HepG2 (cell line): ENCODE data around the gene RAPGEF2. TPM values are rescaled to one million over a fixed set of nuclear protein-coding genes. Genes with fewer than 3 reads are reported as not detected.

Experiments used
- ATAC-seq: fragments of 200-7000 bp; cut with Tn5 transposase; 3 replicates; pipeline ENCODE4 v1.9.1; 2020; ENCODE audit warnings: mild to moderate bottlenecking, moderate library complexity
- BruUV-seq: library from RNA; stranded (reverse); fragments of 400-500 nt; replicated peaks from 2 replicates; lab custom pipeline; 2021; lab: Mats Ljungman, UMichigan
- CTCF ChIA-PET: fragments of 300-600 bp; formaldehyde crosslinking; extraction: SDS; loops from one replicate; lab custom pipeline; 2021; ENCODE audit warnings: low total read pairs, inconsistent platforms, low intra/inter-chr PET ratio; lab: Yijun Ruan, JAX
- POLR2A ChIA-PET: fragments of 350-600 bp; sonication (Branson Sonifier 250); formaldehyde crosslinking; loops from one replicate; lab custom pipeline; 2020; ENCODE audit warnings: antibody characterized with exemption, inconsistent platforms; lab: Yijun Ruan, JAX
- DNase-seq: peaks from one replicate; pipeline ENCODE4 v3.0.0-alpha.2; 2015; ENCODE audit warnings: low spot score
- FAIRE-seq: peaks from 3 replicates; lab custom pipeline; 2011; peaks lifted over from hg19 to GRCh38; lab: Jason Lieb, UNC
- H2AFZ ChIP-seq: one replicate; pipeline ENCODE4 v1.6.1; 2011; ENCODE audit warnings: low read length, inconsistent platforms
- H3K27ac ChIP-seq: fragments of 300-600 bp; 3 replicates; pipeline ENCODE4 v1.8.0; 2011; ENCODE audit warnings: mixed run types, mild to moderate bottlenecking, mixed read lengths, low read length, inconsistent platforms; ENCODE audit not compliant: insufficient read depth; ENCODE audit errors: extremely low read length
- H3K27me3 ChIP-seq, 2 experiments: fragments of 200-600 bp in 1 of 2; 2 replicates in 1 of 2; 3 replicates in 1 of 2; pipeline versions ENCODE4 v1.6.0 to v1.8.0; 2011; ENCODE audit warnings: low read length in 2 of 2, mild to moderate bottlenecking in 2 of 2, moderate library complexity in 2 of 2, inconsistent platforms in 1 of 2; ENCODE audit not compliant: insufficient read depth in 2 of 2, control insufficient read depth in 1 of 2
- H3K36me3 ChIP-seq, 2 experiments: fragments of 200-600 bp in 1 of 2; replicated peaks in 1 of 2; 2 replicates in 1 of 2; 3 replicates in 1 of 2; pipeline versions ENCODE4 v1.5.1 to v1.8.0; 2011; ENCODE audit warnings: low read length in 2 of 2, inconsistent platforms in 1 of 2; ENCODE audit not compliant: insufficient read depth in 2 of 2, control insufficient read depth in 1 of 2
- H3K4me1 ChIP-seq: 2 replicates; pipeline ENCODE4 v1.5.1; 2012; ENCODE audit warnings: low read length, inconsistent platforms; ENCODE audit not compliant: insufficient read depth
- H3K4me2 ChIP-seq: 2 replicates; pipeline ENCODE4 v1.6.0; 2011; ENCODE audit warnings: low read depth, low read length, inconsistent platforms
- H3K4me3 ChIP-seq, 3 experiments: fragments of 200-600 bp in 1 of 3; sonication (generic), shearing (Covaris generic) in 1 of 3; replicated peaks in 1 of 3; 2 replicates each; pipeline ENCODE4 v1.5.1; 2011 to 2016; ENCODE audit warnings: low read length in 3 of 3, inconsistent platforms in 2 of 3, low read depth in 2 of 3, mild to moderate bottlenecking in 2 of 3, control low read depth in 1 of 3, mixed read lengths in 1 of 3; ENCODE audit not compliant: insufficient read depth in 1 of 3
- H3K79me2 ChIP-seq: one replicate; pipeline ENCODE4 v1.6.1; 2011; ENCODE audit warnings: low read length, inconsistent platforms; ENCODE audit not compliant: insufficient read depth
- H3K9ac ChIP-seq: 2 replicates; pipeline ENCODE4 v1.6.0; 2011; ENCODE audit warnings: mild to moderate bottlenecking, low read depth, low read length, inconsistent platforms; ENCODE audit not compliant: insufficient read depth
- H3K9me3 ChIP-seq: 2 replicates; pipeline ENCODE4 v1.5.1; 2012; ENCODE audit warnings: mild to moderate bottlenecking, low read length
- H4K20me1 ChIP-seq: 2 replicates; pipeline ENCODE4 v1.6.0; 2011; ENCODE audit warnings: inconsistent platforms, mild to moderate bottlenecking, low read length, moderate library complexity; ENCODE audit not compliant: insufficient read depth
- ATF7-NPFF ChIP-seq: sonication (generic); formaldehyde crosslinking; IDR thresholded peaks from 2 replicates; pipeline ENCODE4 v1.8.1; 2023; ENCODE audit warnings: mild to moderate bottlenecking, low read depth, missing genetic modification reagents, moderate library complexity
- FOXP4 ChIP-seq: sonication (generic); formaldehyde crosslinking; IDR thresholded peaks from 2 replicates; pipeline ENCODE4 v1.4.0; 2020; ENCODE audit warnings: missing genetic modification reagents
- MAZ ChIP-seq, 2 experiments: sonication (generic) in 1 of 2; formaldehyde crosslinking in 1 of 2; IDR thresholded peaks; 2 replicates each; pipeline versions ENCODE4 v1.5.0 to v1.6.1; 2012 to 2020; ENCODE audit warnings: low read depth in 2 of 2, mild to moderate bottlenecking in 2 of 2, borderline replicate concordance in 1 of 2, improper control_type of control experiment in 1 of 2, low read length in 1 of 2, missing genetic modification reagents in 1 of 2, moderate library complexity in 1 of 2
- MTA1 ChIP-seq: sonication (generic); formaldehyde crosslinking; IDR thresholded peaks from 2 replicates; pipeline ENCODE4 v1.4.0; 2020; ENCODE audit warnings: missing genetic modification reagents, mild to moderate bottlenecking, borderline replicate concordance
- ONECUT2 ChIP-seq: sonication (generic); formaldehyde crosslinking; IDR thresholded peaks from 2 replicates; pipeline ENCODE4 v1.4.0; 2020; ENCODE audit warnings: missing genetic modification reagents
- POLR2G ChIP-seq: fragments of 200-400 bp; formaldehyde crosslinking; IDR thresholded peaks from 2 replicates; pipeline ENCODE4 v1.6.1; 2018; ENCODE audit warnings: mild to moderate bottlenecking, low read depth, low read length, moderate library complexity
- RBAK ChIP-seq: sonication (generic); formaldehyde crosslinking; IDR thresholded peaks from 2 replicates; pipeline ENCODE4 v1.5.1; 2020; ENCODE audit warnings: mild to moderate bottlenecking, missing genetic modification reagents
- REL ChIP-seq: sonication (generic); formaldehyde crosslinking; conservative IDR thresholded peaks from 2 replicates; pipeline ENCODE4 v1.8.0; 2022; ENCODE audit warnings: mild to moderate bottlenecking, missing genetic modification reagents, moderate library complexity
- TSC22D2 ChIP-seq: sonication (generic); formaldehyde crosslinking; IDR thresholded peaks from 2 replicates; pipeline ENCODE4 v1.5.1; 2020; ENCODE audit warnings: missing genetic modification reagents, mild to moderate bottlenecking, borderline replicate concordance
- ZNF224 ChIP-seq: sonication (generic); formaldehyde crosslinking; IDR thresholded peaks from 2 replicates; pipeline ENCODE4 v1.5.0; 2020; ENCODE audit warnings: mild to moderate bottlenecking, missing genetic modification reagents
- ZNF335 ChIP-seq: sonication (generic); formaldehyde crosslinking; IDR thresholded peaks from 2 replicates; pipeline ENCODE4 v1.4.0; 2020; ENCODE audit warnings: missing genetic modification reagents
- ZNF484 ChIP-seq: sonication (generic); formaldehyde crosslinking; IDR thresholded peaks from 2 replicates; pipeline ENCODE4 v1.5.1; 2020; ENCODE audit warnings: mild to moderate bottlenecking, low read depth, missing genetic modification reagents, borderline replicate concordance
- ZNF619 ChIP-seq: sonication (generic); formaldehyde crosslinking; IDR thresholded peaks from 2 replicates; pipeline ENCODE4 v1.4.0; 2020; ENCODE audit warnings: mild to moderate bottlenecking, missing genetic modification reagents
- ZNF792 ChIP-seq: IDR thresholded peaks from 2 replicates; pipeline ENCODE4 v1.6.1; 2016
- WGBS: methylation state at CpG from one replicate; pipeline ENCODE4 v1.1.6; 2017; ENCODE audit warnings: low lambda C conversion rate; 5-methylcytosine and 5-hydroxymethylcytosine counted together
- in situ Hi-C: cut with HindIII; loops from 2 replicates; pipeline ENCODE4 v1.10.0; 2017; ENCODE audit warnings: low pct_unique_long_range_greater_than_20kb; ENCODE audit not compliant: extremely low pct_ligation_motif_present
- intact Hi-C: fragments of 100-400 bp; cut with micrococcal nuclease; formaldehyde crosslinking; loops from one replicate; pipeline ENCODE4 v1.10.0; 2022; ENCODE audit not compliant: unreplicated experiment
- polyA plus RNA-seq, 8 experiments: library from polyadenylated mRNA; depleted of rRNA in 3 of 8; stranded (reverse) in 7 of 8; unstranded in 1 of 8; fragments of >200 nt; fragmentation: Illumina TruSeq in 4 of 8; extraction: Trizol in 4 of 8; gene quantifications; 2 replicates each; pipeline versions ENCODE4 v1.2.1 to v1.2.3, GENCODE V29; 2011 to 2016; ENCODE audit warnings: low read depth in 4 of 8, missing spikeins in 1 of 8, mixed read lengths in 1 of 8; ENCODE audit not compliant: insufficient read depth in 1 of 8
- total RNA-seq, 5 experiments: library from RNA; depleted of rRNA; stranded (reverse); fragments of >200 nt; fragmentation: Illumina TruSeq; extraction: Trizol; gene quantifications; 2 replicates each; pipeline ENCODE4 v1.2.3, GENCODE V29; 2016; ENCODE audit warnings: low read depth in 1 of 5
- TF ChIP-seq, protein P1 (sequence below): sonication (generic); formaldehyde crosslinking; conservative IDR thresholded peaks from 2 replicates; pipeline ENCODE4 v1.8.0; 2022; ENCODE audit warnings: mild to moderate bottlenecking, moderate library complexity, missing genetic modification reagents

RAPGEF2 gene
- total and polyA plus RNA-seq, 2 of the 13 experiments (the other 11 are each of a cell fraction or from before 2014, with no cell fraction given) = 19.2 to 23.0 TPM

DNA sequence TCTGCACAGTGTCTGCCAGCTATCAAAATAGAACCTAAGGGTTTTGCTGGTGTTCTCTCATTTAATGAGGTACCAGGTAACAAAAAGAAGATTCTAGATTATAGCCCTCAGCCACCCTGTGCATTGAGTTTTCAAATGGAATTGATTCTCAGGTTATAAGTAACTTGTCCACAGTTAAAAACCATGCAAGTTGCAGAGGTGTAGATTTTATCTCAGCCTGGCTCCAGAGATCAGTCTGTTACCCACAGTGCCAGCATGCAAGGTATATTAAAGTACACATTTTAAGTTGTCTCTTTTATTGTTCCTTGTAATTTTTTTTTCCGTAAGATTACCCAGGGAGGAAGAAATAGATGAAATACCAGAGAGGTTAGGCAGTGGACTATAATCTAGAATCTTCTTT is 59.7 kb downstream of the RAPGEF2 start:
- Histone ChIP-seq H3K4me1 (peaks cover 50% of the 10 kb centered on the region), H2AFZ (no peak overlapping the region), H3K79me2 (peaks cover 9% of the 10 kb centered on the region), H3K36me3 (no peaks in the 10 kb centered on the region), H3K9me3 (no peaks in the 10 kb centered on the region), H3K4me2 (no peak overlapping the region), H3K9ac (no peak overlapping the region), H3K27me3 (no peaks in the 10 kb centered on the region), H3K4me3 (no peak overlapping the region), H4K20me1 (no peaks in the 10 kb centered on the region), H3K27ac (no peak overlapping the region)
- ChIA-PET CTCF (interaction anchor here (0.7 kb wide), 1 partner anchor 455 kb away, joined by 5 read pairs; no protein-coding TSS in a partner anchor), POLR2A (no interaction called here)
- TF ChIP-seq ZNF335 (CRISPR knock-in tag) (no peak), ZNF224 (CRISPR knock-in tag) (no peak), MTA1 (no peak), POLR2G (no peak), ZNF619 (CRISPR knock-in tag) (no peak), RBAK (no peak), TSC22D2 (CRISPR knock-in tag) (no peak), FOXP4 (CRISPR knock-in tag) (no peak), ONECUT2 (CRISPR knock-in tag) (no peak), ZNF484 (CRISPR knock-in tag) (no peak), MAZ (IDR thresholded peaks at IDR 0.05; ENCODE audit: borderline replicate concordance, low read depth, low read length) (no peak), MAZ (CRISPR knock-in tag; IDR thresholded peaks at IDR 0.05; ENCODE audit: low read depth) (no peak), REL (CRISPR knock-in tag) (no peak), ZNF792 (CRISPR knock-in tag) (no peak), ATF7-NPFF (no peak)
- TF ChIP-seq, protein P1, sequence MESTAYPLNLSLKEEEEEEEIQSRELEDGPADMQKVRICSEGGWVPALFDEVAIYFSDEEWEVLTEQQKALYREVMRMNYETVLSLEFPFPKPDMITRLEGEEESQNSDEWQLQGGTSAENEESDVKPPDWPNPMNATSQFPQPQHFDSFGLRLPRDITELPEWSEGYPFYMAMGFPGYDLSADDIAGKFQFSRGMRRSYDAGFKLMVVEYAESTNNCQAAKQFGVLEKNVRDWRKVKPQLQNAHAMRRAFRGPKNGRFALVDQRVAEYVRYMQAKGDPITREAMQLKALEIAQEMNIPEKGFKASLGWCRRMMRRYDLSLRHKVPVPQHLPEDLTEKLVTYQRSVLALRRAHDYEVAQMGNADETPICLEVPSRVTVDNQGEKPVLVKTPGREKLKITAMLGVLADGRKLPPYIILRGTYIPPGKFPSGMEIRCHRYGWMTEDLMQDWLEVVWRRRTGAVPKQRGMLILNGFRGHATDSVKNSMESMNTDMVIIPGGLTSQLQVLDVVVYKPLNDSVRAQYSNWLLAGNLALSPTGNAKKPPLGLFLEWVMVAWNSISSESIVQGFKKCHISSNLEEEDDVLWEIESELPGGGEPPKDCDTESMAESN (CRISPR knock-in tag) = no peak
- ATAC-seq (no peak), FAIRE-seq (no peak), DNase-seq (no peak)
- 97% methylated on average over 1 of the region's 1 CpG for WGBS
- intact Hi-C loops = no loop called here
- no TSS peak for BruUV-seq
- in situ Hi-C loops = no loop called here
